Neural progenitor cell (in vitro differentiated cells): ENCODE data around the gene ATP8B4. TPM values are rescaled to one million over a fixed set of nuclear protein-coding genes. Genes with fewer than 3 reads are reported as not detected.

ENCODE experiments used
- DNase-seq: peaks from one replicate; pipeline ENCODE4 v3.0.0-alpha.2; 2016; ENCODE audit warnings: low spot score
- H2AFZ ChIP-seq: fragments of 200-600 bp; sonication (generic); replicated peaks from 2 replicates; pipeline ENCODE4 v1.6.1; 2016; ENCODE audit warnings: antibody characterized with exemption
- H3F3A ChIP-seq: fragments of 200-600 bp; sonication (generic); 2 replicates; pipeline ENCODE4 v1.6.1; 2016; ENCODE audit warnings: antibody characterized with exemption, low read depth
- H3K27ac ChIP-seq: fragments of 200-600 bp; sonication (generic); 2 replicates; pipeline ENCODE4 v1.5.1; 2016; ENCODE audit warnings: mild to moderate bottlenecking
- H3K27me3 ChIP-seq: fragments of 200-600 bp; sonication (generic); 2 replicates; pipeline ENCODE4 v1.6.1; 2016; ENCODE audit warnings: mild to moderate bottlenecking, moderate library complexity
- H3K36me3 ChIP-seq: fragments of 200-600 bp; sonication (generic); 2 replicates; pipeline ENCODE4 v1.5.1; 2016
- H3K4me1 ChIP-seq: fragments of 200-600 bp; sonication (generic); 2 replicates; pipeline ENCODE4 v1.6.1; 2016; ENCODE audit warnings: mixed run types
- H3K4me2 ChIP-seq: fragments of 200-600 bp; sonication (generic); 2 replicates; pipeline ENCODE4 v1.6.1; 2016
- H3K4me3 ChIP-seq: fragments of 200-600 bp; sonication (generic); 2 replicates; pipeline ENCODE4 v1.5.1; 2016
- H3K79me2 ChIP-seq: fragments of 200-600 bp; sonication (generic); 2 replicates; pipeline ENCODE4 v1.6.1; 2016; ENCODE audit warnings: low read depth
- H3K9ac ChIP-seq: fragments of 200-600 bp; sonication (generic); 2 replicates; pipeline ENCODE4 v1.6.1; 2016
- H3K9me3 ChIP-seq: fragments of 200-600 bp; sonication (generic); 2 replicates; pipeline ENCODE4 v1.5.1; 2016; ENCODE audit warnings: low read depth
- H4K20me1 ChIP-seq: fragments of 200-600 bp; sonication (generic); 2 replicates; pipeline ENCODE4 v1.6.1; 2016; ENCODE audit warnings: low read depth
- H3K27ac Mint-ChIP-seq: 3 replicates; pipeline ENCODE4 v1.8.0; 2021; ENCODE audit warnings: mixed read lengths
- H3K27me3 Mint-ChIP-seq: 2 replicates; pipeline ENCODE4 v1.8.0; 2022; ENCODE audit warnings: low read depth, mild to moderate bottlenecking, inconsistent platforms, moderate library complexity, mixed read lengths; ENCODE audit not compliant: insufficient read depth
- H3K36me3 Mint-ChIP-seq: 3 replicates; pipeline ENCODE4 v1.8.0; 2021; ENCODE audit warnings: mixed read lengths
- H3K4me1 Mint-ChIP-seq: 3 replicates; pipeline ENCODE4 v1.8.0; 2021; ENCODE audit warnings: mixed read lengths
- H3K4me3 Mint-ChIP-seq: 3 replicates; pipeline ENCODE4 v1.8.0; 2021; ENCODE audit warnings: mild to moderate bottlenecking, moderate library complexity, mixed read lengths
- H3K9me3 Mint-ChIP-seq: 3 replicates; pipeline ENCODE4 v1.8.0; 2020; ENCODE audit warnings: mixed read lengths
- EZH2 ChIP-seq: fragments of 200-600 bp; sonication (generic); IDR thresholded peaks from 2 replicates; pipeline ENCODE4 v1.6.1; 2017; ENCODE audit warnings: antibody characterized with exemption, mild to moderate bottlenecking, moderate library complexity
- EZH2phosphoT487 ChIP-seq: fragments of 200-600 bp; sonication (generic); IDR thresholded peaks from 2 replicates; pipeline ENCODE4 v1.6.1; 2017; ENCODE audit warnings: antibody characterized with exemption
- small RNA-seq: library from RNA; depleted of rRNA; stranded (forward); fragments of <200 nt; gene quantifications from one replicate; pipeline ENCODE3, GENCODE V24; 2015
- total RNA-seq: library from RNA; depleted of rRNA; stranded (reverse); fragments of >200 nt; gene quantifications from 2 replicates; pipeline ENCODE4 v1.2.3, GENCODE V29; 2015; ENCODE audit warnings: low replicate concordance
- TF ChIP-seq, protein P1 (sequence below): fragments of 200-600 bp; sonication (generic); IDR thresholded peaks from 2 replicates; pipeline ENCODE4 v1.5.1; 2017; ENCODE audit warnings: antibody characterized with exemption, mild to moderate bottlenecking

The ATP8B4 gene
- total RNA-seq, 1 donor from 2014 or later: 2.7 TPM

DNA sequence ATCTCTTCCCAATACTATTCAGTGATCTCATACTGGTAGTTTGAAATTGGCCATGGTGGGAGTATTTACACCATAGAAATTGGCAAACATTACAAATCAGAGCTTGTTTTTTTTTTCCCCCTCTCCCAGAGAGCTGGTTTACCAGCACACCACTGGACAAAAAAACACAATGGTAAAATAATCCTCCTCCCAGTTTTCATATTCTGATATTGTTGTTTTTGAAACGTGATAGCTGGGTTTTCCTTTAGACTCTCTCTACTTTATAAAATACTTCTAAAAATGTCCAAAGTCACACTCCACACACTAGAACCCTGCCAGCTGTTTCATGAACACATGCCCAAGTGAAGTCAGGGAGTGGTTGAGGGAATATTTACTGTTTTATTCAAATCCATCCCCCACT lies 310.7 kb downstream of the ATP8B4 start:
- no peaks in the 10 kb centered on the region for H3F3A ChIP-seq
- Mint-ChIP-seq H3K27ac (no peak overlapping the region), H3K9me3 (peaks cover under 1% of the 10 kb centered on the region), H3K4me1 (no peaks in the 10 kb centered on the region), H3K36me3 (no peaks in the 10 kb centered on the region), H3K27me3 (no peaks in the 10 kb centered on the region), H3K4me3 (no peak overlapping the region)
- H3K79me2 ChIP-seq: no peaks in the 10 kb centered on the region
- no peak overlapping the region for H3K9ac ChIP-seq
- no peak for DNase-seq
- H3K4me3 ChIP-seq: no peak overlapping the region
- H3K36me3 ChIP-seq: no peaks in the 10 kb centered on the region
- no peaks in the 10 kb centered on the region for H4K20me1 ChIP-seq
- H3K27ac ChIP-seq: no peak overlapping the region
- no peaks in the 10 kb centered on the region for H3K9me3 ChIP-seq
- H2AFZ ChIP-seq: no peak overlapping the region
- no peaks in the 10 kb centered on the region for H3K27me3 ChIP-seq
- TF ChIP-seq, protein P1, sequence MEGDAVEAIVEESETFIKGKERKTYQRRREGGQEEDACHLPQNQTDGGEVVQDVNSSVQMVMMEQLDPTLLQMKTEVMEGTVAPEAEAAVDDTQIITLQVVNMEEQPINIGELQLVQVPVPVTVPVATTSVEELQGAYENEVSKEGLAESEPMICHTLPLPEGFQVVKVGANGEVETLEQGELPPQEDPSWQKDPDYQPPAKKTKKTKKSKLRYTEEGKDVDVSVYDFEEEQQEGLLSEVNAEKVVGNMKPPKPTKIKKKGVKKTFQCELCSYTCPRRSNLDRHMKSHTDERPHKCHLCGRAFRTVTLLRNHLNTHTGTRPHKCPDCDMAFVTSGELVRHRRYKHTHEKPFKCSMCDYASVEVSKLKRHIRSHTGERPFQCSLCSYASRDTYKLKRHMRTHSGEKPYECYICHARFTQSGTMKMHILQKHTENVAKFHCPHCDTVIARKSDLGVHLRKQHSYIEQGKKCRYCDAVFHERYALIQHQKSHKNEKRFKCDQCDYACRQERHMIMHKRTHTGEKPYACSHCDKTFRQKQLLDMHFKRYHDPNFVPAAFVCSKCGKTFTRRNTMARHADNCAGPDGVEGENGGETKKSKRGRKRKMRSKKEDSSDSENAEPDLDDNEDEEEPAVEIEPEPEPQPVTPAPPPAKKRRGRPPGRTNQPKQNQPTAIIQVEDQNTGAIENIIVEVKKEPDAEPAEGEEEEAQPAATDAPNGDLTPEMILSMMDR: no peak
- TF ChIP-seq EZH2phosphoT487 (no peak), EZH2 (no peak)
- H3K4me1 ChIP-seq: no peaks in the 10 kb centered on the region
- no peak overlapping the region for H3K4me2 ChIP-seq

Small RNAs within 50 kb of the gene (small RNA-seq; reads per million reads assigned to genes)
- not detected for gene RNA5SP394

Other genes starting within 250 kb of the ATP8B4 start
- 2.1 and 3.8 TPM in 2 replicates for gene SLC27A2, start 63.0 kb upstream of the ATP8B4 start, total RNA-seq
- 0.62 TPM in 1 of 2 replicates, not detected in the other for gene HDC, start 146.5 kb upstream of the ATP8B4 start, total RNA-seq
- 56.7 and 77.7 TPM in 2 replicates for gene GABPB1, start 236.0 kb upstream of the ATP8B4 start, total RNA-seq